ENCODE data around the gene SHLD1.

DNA sequence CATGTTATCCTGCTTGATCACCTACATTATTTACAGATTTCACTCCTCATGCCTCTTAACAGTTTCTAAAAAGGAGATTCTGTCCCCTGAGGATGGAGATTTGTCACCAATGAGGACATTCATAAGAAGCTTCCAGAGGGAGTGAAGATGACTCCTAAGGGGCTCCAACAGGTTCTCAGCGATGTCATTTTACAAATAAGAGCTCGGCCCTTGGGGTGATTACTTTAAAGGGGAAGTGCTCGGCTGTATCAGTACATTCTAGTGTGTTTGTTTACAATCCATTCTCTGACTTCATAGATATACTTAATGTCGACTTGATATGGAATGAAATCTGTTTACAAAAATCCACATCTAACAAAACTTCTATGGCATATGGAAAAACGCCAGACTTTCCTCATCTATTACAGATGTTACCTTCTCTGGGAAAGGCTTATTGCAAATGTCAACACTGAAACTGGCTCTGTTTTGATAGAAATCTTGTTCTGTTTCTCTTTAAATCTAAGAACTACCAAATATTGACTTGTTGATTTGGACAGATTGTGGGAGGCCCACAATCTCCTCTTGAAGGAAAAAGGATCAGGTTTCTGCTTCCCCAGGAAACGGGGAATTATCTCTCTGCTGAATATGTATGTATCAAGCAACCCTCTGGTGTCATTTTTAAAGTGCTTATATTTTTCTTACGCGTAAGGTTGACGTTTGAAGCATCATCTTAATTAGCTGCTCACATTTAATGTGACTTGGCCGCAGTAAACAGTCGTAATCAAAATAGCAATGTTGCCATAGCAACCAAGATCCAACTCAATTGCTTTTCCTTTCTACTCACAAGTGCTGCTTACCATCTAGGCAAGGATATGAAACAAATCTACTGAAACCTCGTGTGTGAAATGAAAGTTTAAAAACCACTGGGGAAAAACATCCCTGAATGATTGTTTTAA, 95.7 kb downstream of the SHLD1 start:
- TF ChIP-seq, protein P1, sequence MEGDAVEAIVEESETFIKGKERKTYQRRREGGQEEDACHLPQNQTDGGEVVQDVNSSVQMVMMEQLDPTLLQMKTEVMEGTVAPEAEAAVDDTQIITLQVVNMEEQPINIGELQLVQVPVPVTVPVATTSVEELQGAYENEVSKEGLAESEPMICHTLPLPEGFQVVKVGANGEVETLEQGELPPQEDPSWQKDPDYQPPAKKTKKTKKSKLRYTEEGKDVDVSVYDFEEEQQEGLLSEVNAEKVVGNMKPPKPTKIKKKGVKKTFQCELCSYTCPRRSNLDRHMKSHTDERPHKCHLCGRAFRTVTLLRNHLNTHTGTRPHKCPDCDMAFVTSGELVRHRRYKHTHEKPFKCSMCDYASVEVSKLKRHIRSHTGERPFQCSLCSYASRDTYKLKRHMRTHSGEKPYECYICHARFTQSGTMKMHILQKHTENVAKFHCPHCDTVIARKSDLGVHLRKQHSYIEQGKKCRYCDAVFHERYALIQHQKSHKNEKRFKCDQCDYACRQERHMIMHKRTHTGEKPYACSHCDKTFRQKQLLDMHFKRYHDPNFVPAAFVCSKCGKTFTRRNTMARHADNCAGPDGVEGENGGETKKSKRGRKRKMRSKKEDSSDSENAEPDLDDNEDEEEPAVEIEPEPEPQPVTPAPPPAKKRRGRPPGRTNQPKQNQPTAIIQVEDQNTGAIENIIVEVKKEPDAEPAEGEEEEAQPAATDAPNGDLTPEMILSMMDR (IDR thresholded peaks at IDR 0.05; ENCODE audit: poor library complexity) = no peak
- TF ChIP-seq EZH2 (IDR thresholded peaks at IDR 0.05; ENCODE audit: borderline replicate concordance) (no peak), EZH2phosphoT487 (IDR thresholded peaks at IDR 0.05; ENCODE audit: low read depth, severe bottlenecking, unreplicated experiment) (no peak)
